AG10803 (cell line): ENCODE results near the gene ENTREP1.

Experiments used
- DNase-seq: peaks from one replicate; pipeline ENCODE4 v3.0.0; 2010; ENCODE audit warnings: low read depth
- H3K4me3 ChIP-seq: 2 replicates; pipeline ENCODE4 v1.5.1; 2011; ENCODE audit warnings: mild to moderate bottlenecking, low read length, control low read depth
- CTCF ChIP-seq: conservative IDR thresholded peaks from 2 replicates; pipeline ENCODE4 v1.5.1; 2011; ENCODE audit warnings: mild to moderate bottlenecking, low read length, control low read depth, inconsistent platforms

Gene ENTREP1

GRCh38 chr9:69333716-69334115 lies 8.7 kb downstream of the ENTREP1 start:
- no peak for TF ChIP-seq CTCF
- no peak for DNase-seq
- H3K4me3 ChIP-seq: no peak overlapping the region

- DNase-seq: no peak
- H3K4me3 ChIP-seq: no peak overlapping the region
- TF ChIP-seq CTCF: no peak
Measured at GRCh38 chr9:69334317-69334716, 9.3 kb downstream of the ENTREP1 start.

- no peak for DNase-seq
Measured at GRCh38 chr9:69339620-69340019, 14.6 kb downstream of the ENTREP1 start.

GRCh38 chr9:69340631-69341030 lies 15.6 kb downstream of the ENTREP1 start:
- DNase-seq: no peak
- no peak overlapping the region for H3K4me3 ChIP-seq
- TF ChIP-seq CTCF: no peak

More at GRCh38 chr9:69339620-69340019, 14.6 kb downstream of the ENTREP1 start:
- TF ChIP-seq CTCF: no peak
- no peak overlapping the region for H3K4me3 ChIP-seq

- no peak overlapping the region for H3K4me3 ChIP-seq
- TF ChIP-seq CTCF: no peak
- no peak for DNase-seq
Measured at GRCh38 chr9:69342769-69343168, 17.8 kb downstream of the ENTREP1 start.

GRCh38 chr9:69344459-69344858 lies 19.4 kb downstream of the ENTREP1 start:
- H3K4me3 ChIP-seq: no peak overlapping the region
- TF ChIP-seq CTCF: no peak
- no peak for DNase-seq

- no peak overlapping the region for H3K4me3 ChIP-seq
- no peak for DNase-seq
- TF ChIP-seq CTCF: no peak
Measured at GRCh38 chr9:69346596-69347390, 21.8 kb downstream of the ENTREP1 start.
